Hepatocyte (in vitro differentiated cells): ENCODE data around the gene GJC1.

Experiments used
- CTCF ChIP-seq: fragments of 200-600 bp; sonication (generic); IDR thresholded peaks from 2 replicates; pipeline ENCODE4 v1.5.1; 2016; ENCODE audit warnings: antibody characterized with exemption, mild to moderate bottlenecking; ENCODE audit not compliant: poor library complexity
- EZH2 ChIP-seq: fragments of 200-600 bp; sonication (generic); IDR thresholded peaks from 2 replicates; pipeline ENCODE4 v1.6.1; 2016; ENCODE audit warnings: antibody characterized with exemption, mild to moderate bottlenecking, borderline replicate concordance
- EZH2phosphoT487 ChIP-seq: fragments of 200-600 bp; sonication (generic); IDR thresholded peaks from one replicate; pipeline ENCODE4 v1.6.1; 2018; ENCODE audit warnings: antibody characterized with exemption, mild to moderate bottlenecking, low read depth, moderate library complexity; ENCODE audit not compliant: unreplicated experiment, severe bottlenecking

- TF ChIP-seq CTCF: no peak
- TF ChIP-seq EZH2: no peak
- TF ChIP-seq EZH2phosphoT487: no peak
These were observed 33.2 kb upstream of the GJC1 start for GRCh38 chr17:44863061-44863918.
